Adrenal gland (tissue), 12 donors: ENCODE results near the gene TECTB. TPM values are rescaled to one million over a fixed set of nuclear protein-coding genes. Genes with fewer than 3 reads are reported as not detected.

Source experiments
- DNase-seq, 7 donors: peaks; one replicate each; pipeline ENCODE4 v3.0.0-alpha.2; 2019 to 2020
- H3K27ac ChIP-seq, 5 donors: fragments of 200-600 bp; sonication (generic) in 4 of 5; 1 replicate in 3 of 5; 2 replicates in 2 of 5; pipeline versions ENCODE4 v1.5.1 to v1.8.0; 2016 to 2020; ENCODE audit warnings: mild to moderate bottlenecking in 1 of 5
- H3K27me3 ChIP-seq: fragments of 200-600 bp; 2 replicates; pipeline ENCODE4 v1.8.0; 2021
- H3K36me3 ChIP-seq, 2 donors: fragments of 200-600 bp; replicated peaks in 1 of 2; 1 replicate in 1 of 2; 2 replicates in 1 of 2; pipeline versions ENCODE4 v1.5.1 to v1.8.0; 2018 to 2022
- H3K4me1 ChIP-seq, 2 donors: fragments of 200-600 bp; replicated peaks in 1 of 2; 1 replicate in 1 of 2; 2 replicates in 1 of 2; pipeline versions ENCODE4 v1.5.1 to v1.8.0; 2018 to 2021
- H3K4me3 ChIP-seq, 4 donors: fragments of 200-600 bp; sonication (generic) in 3 of 4; one replicate each; pipeline ENCODE4 v1.5.1; 2016 to 2018
- H3K9me3 ChIP-seq, 3 donors: fragments of 200-600 bp; sonication (generic) in 1 of 3; replicated peaks in 1 of 3; 1 replicate in 2 of 3; 2 replicates in 1 of 3; pipeline versions ENCODE4 v1.5.1 to v1.8.0; 2016 to 2021
- CTCF ChIP-seq, 6 experiments: fragments of 450-650 bp in 4 of 6; fragments of 200-600 bp in 2 of 6; sonication (generic) in 1 of 6; IDR thresholded peaks; 1 replicate in 5 of 6; 2 replicates in 1 of 6; pipeline versions ENCODE4 v1.5.1 to v1.8.0; 2016 to 2021; ENCODE audit warnings: antibody characterized with exemption in 6 of 6, mild to moderate bottlenecking in 2 of 6, moderate library complexity in 1 of 6
- POLR2A ChIP-seq, 2 donors: fragments of 450-650 bp; IDR thresholded peaks; one replicate each; pipeline ENCODE4 v1.6.1; 2017; ENCODE audit warnings: antibody characterized with exemption in 2 of 2, mild to moderate bottlenecking in 2 of 2, moderate library complexity in 1 of 2
- WGBS, 4 donors: extraction: QIAGEN DNeasy Blood & Tissue Kit in 2 of 4; methylation state at CpG; one replicate each; pipeline versions ENCODE4 v1.1.5 to v1.1.7; 2013 to 2017; 5-methylcytosine and 5-hydroxymethylcytosine counted together
- intact Hi-C, 2 donors: fragments of 100-400 bp; cut with DNase I; formaldehyde crosslinking; loops; one replicate each; pipeline versions ENCODE4 v1.14.1 to v1.15.0; 2022 to 2023
- polyA plus RNA-seq, 3 donors: library from polyadenylated mRNA; stranded (reverse); fragments of 200-250 nt in 2 of 3; fragments of 350-450 nt in 1 of 3; fragmentation: Illumina TruSeq in 1 of 3; extraction: RNeasy Lipid Tissue Mini Kit (QIAGEN cat#74804) in 1 of 3; gene quantifications; one replicate each; pipeline ENCODE4 v1.2.3, GENCODE V29; 2013 to 2014
- total RNA-seq, 9 donors: library from RNA; depleted of rRNA in 4 of 9; stranded (reverse); fragments of >200 nt in 4 of 9; fragments of 120-200 nt in 1 of 9; fragmentation: NEBNext Ultra II Directional in 1 of 9; extraction: Animal tissue kit (Norgen Biotek cat#: 25700) in 1 of 9; gene quantifications; one replicate each; pipeline versions ENCODE4 v1.1.0 to v1.2.4, GENCODE V29; 2013 to 2023
- donor health status: healthy with polysubstance abuse.
- donor health status: Bipolar disorder and iron deficiency.
- donor health status: DM: yes; HTN: yes; CAD: no.
- donor health status: DM: no; HTN: no; CAD: no.
- donor health status: DM: no; HTN: no; CAD: no.
- donor health status: DM: yes; HTN: yes; CAD: no.

Gene TECTB
- total and polyA plus RNA-seq, 12 donors = not detected

- DNase-seq = peak in 1 of 7 donors; percentile 23
- H3K36me3 ChIP-seq = no peaks in the 10 kb centered on the region
- H3K27ac ChIP-seq = no peak overlapping the region
- intact Hi-C loops = no loop called here
- no peak overlapping the region for H3K4me3 ChIP-seq
- 75 to 79% (median 77%) methylated on average over 6 of the region's 6 CpGs for WGBS, 4 donors
- H3K9me3 ChIP-seq = no peaks in the 10 kb centered on the region
- no peak for TF ChIP-seq POLR2A (IDR thresholded peaks at IDR 0.05)
- no peak for TF ChIP-seq CTCF (IDR thresholded peaks at IDR 0.05)
- H3K27me3 ChIP-seq = no peaks in the 10 kb centered on the region
- no peaks in the 10 kb centered on the region for H3K4me1 ChIP-seq
Observed at GRCh38 chr10:112243713-112244112, 39.5 kb upstream of the TECTB start.

DNA sequence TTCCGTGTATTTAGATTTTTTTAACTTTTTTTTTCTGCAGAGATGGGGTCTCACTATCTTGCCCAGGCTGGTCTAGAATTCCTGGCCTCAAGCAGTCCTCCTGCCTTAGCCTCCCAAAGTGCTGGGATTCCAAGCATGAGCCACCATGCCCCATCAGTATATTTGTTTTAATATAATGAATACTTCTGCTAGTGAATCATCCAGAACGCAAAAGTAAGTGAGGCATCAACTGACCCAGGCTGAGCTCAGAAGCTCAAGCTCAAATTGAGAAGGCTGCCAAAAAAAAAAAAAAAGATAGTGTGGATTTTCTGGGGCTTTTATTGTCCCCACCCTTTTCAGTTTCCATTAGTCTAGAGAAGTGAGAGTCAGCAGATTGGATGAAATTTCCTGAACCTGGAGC is 39.0 kb upstream of the TECTB start:
- no peak for DNase-seq

DNA sequence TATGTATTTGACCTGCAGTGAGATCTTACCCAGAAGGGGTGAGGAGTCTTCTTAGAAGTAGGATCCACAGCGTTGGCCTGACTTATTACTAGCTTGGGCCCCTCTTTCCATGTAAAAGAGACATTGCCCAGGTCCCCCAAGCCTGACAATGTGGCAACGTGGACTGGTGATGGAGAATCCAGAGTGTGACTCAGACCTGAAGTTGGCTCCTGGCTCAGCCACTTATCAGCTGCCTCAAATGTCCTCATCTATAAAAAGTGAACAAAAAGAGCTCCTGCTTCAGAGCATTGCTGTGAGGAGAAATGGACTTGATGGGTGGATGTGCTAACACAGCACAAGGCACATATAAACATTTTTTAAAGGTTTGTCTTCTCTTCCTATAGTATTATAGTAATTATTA is 35.4 kb upstream of the TECTB start:
- no peaks in the 10 kb centered on the region for H3K27me3 ChIP-seq
- peak in 6 of 7 donors; percentile 32 to 58 (median 50) for DNase-seq

More for the DNA sequence above, 39.0 kb upstream of the TECTB start:
- Histone ChIP-seq H3K36me3 (no peaks in the 10 kb centered on the region), H3K27me3 (no peaks in the 10 kb centered on the region), H3K4me1 (no peaks in the 10 kb centered on the region), H3K9me3 (no peaks in the 10 kb centered on the region), H3K27ac (no peak overlapping the region), H3K4me3 (no peak overlapping the region)
- intact Hi-C loops = no loop called here
- 85 to 91% (median 89%) methylated on average over 2 of the region's 2 CpGs for WGBS, 4 donors
- TF ChIP-seq POLR2A (IDR thresholded peaks at IDR 0.05) (no peak), CTCF (IDR thresholded peaks at IDR 0.05) (no peak)

DNA sequence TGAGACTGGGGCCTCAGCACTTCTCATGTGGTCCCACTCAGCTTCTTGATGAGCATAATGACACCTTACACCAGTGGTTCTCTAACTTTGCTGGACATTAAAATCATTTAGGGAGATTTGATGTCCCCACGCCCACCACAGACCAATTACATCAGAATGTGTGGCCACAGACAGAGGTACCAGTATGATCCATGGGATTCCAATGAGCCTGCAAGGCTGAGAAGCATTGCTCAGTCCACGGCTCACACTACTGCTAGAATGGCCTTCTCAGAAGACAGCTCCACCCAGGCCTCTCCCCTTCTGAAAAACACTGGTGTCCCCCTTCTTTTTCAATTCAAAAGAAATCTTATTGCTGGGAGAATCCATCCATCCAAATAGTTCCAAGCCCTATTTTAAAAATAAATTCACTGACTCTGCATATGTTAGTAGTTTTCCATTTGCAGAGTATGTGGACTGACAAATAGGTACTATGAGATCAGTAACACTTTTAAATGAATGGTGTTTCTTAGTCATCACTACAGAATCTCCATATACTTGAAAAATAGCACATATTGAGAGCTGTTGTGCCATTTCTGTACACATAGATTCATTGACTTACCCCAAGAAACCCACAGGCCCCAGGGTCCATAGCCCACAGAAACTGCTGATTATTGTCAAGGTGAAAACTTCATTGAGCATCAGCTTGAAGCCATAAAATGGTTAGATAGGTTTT is 34.5 kb upstream of the TECTB start:
- Histone ChIP-seq H3K4me1 (no peaks in the 10 kb centered on the region), H3K27ac (no peak overlapping the region), H3K27me3 (no peaks in the 10 kb centered on the region), H3K4me3 (no peak overlapping the region), H3K36me3 (no peaks in the 10 kb centered on the region), H3K9me3 (no peaks in the 10 kb centered on the region)
- no peak for DNase-seq
- intact Hi-C loops = no loop called here
- TF ChIP-seq CTCF (IDR thresholded peaks at IDR 0.05) (no peak), POLR2A (IDR thresholded peaks at IDR 0.05) (no peak)
- 86 to 95% (median 92%) methylated on average over 2 of the region's 2 CpGs for WGBS, 4 donors

More for the DNA sequence above, 35.4 kb upstream of the TECTB start:
- WGBS, 4 donors = 54 to 68% (median 60%) methylated on average over 2 of the region's 2 CpGs
- H3K27ac ChIP-seq = no peak overlapping the region
- H3K9me3 ChIP-seq = no peaks in the 10 kb centered on the region
- intact Hi-C loops = no loop called here
- H3K4me1 ChIP-seq = no peaks in the 10 kb centered on the region
- TF ChIP-seq POLR2A (IDR thresholded peaks at IDR 0.05) (no peak), CTCF (IDR thresholded peaks at IDR 0.05) (no peak)
- H3K4me3 ChIP-seq = no peak overlapping the region
- no peaks in the 10 kb centered on the region for H3K36me3 ChIP-seq
